SK-N-SH treated with all-trans-retinoic acid at 6 μM for 48 hours (cell line): ENCODE measurements around the gene CCL27.

Source experiments
- ARNTL ChIP-seq: fragments of 450-650 bp; formaldehyde crosslinking; IDR thresholded peaks from 2 replicates; pipeline ENCODE4 v1.5.0; 2020; ENCODE audit warnings: low read depth, mild to moderate bottlenecking, moderate library complexity, borderline replicate concordance
- BACH2 ChIP-seq: fragments of 250-450 bp; sonication (Bioruptor Pico); IDR thresholded peaks from 2 replicates; pipeline ENCODE4 v1.9.0; 2021; ENCODE audit warnings: mild to moderate bottlenecking, borderline replicate concordance
- CSDC2 ChIP-seq: fragments of 250-450 bp; sonication (Bioruptor Pico); IDR thresholded peaks from 2 replicates; pipeline ENCODE4 v1.5.0; 2020; ENCODE audit warnings: mild to moderate bottlenecking, moderate library complexity
- ESRRG ChIP-seq: fragments of 250-450 bp; sonication (Bioruptor Pico); IDR thresholded peaks from 2 replicates; pipeline ENCODE4 v1.6.1; 2021; ENCODE audit warnings: mild to moderate bottlenecking
- ISL1 ChIP-seq: fragments of 250-450 bp; sonication (Bioruptor Pico); IDR thresholded peaks from 2 replicates; pipeline ENCODE4 v2.1.2; 2022; ENCODE audit warnings: mild to moderate bottlenecking, moderate library complexity
- RARB ChIP-seq: fragments of 250-450 bp; sonication (Bioruptor Pico); IDR thresholded peaks from 2 replicates; pipeline ENCODE4 v1.8.0; 2021; ENCODE audit warnings: mild to moderate bottlenecking, moderate library complexity
- TCF4 ChIP-seq: fragments of 250-450 bp; sonication (Bioruptor Pico); IDR thresholded peaks from 2 replicates; pipeline ENCODE4 v1.8.0; 2021; ENCODE audit warnings: mild to moderate bottlenecking, moderate library complexity, borderline replicate concordance
- ZFP3 ChIP-seq: fragments of 250-450 bp; sonication (Bioruptor Pico); IDR thresholded peaks from 2 replicates; pipeline ENCODE4 v1.5.0; 2020; ENCODE audit warnings: mild to moderate bottlenecking, moderate library complexity
- ZNF70 ChIP-seq: fragments of 450-650 bp; formaldehyde crosslinking; IDR thresholded peaks from 2 replicates; pipeline ENCODE4 v1.5.0; 2020; ENCODE audit warnings: mild to moderate bottlenecking, moderate library complexity
- ZNF8 ChIP-seq: fragments of 450-650 bp; formaldehyde crosslinking; IDR thresholded peaks from 2 replicates; pipeline ENCODE4 v1.5.0; 2020; ENCODE audit warnings: mild to moderate bottlenecking, moderate library complexity
- TF ChIP-seq, protein P1 (sequence below): fragments of 250-450 bp; sonication (Bioruptor Pico); IDR thresholded peaks from 2 replicates; pipeline ENCODE4 v1.8.0; 2020; ENCODE audit warnings: mild to moderate bottlenecking, moderate library complexity, borderline replicate concordance
- TF ChIP-seq, protein P2 (sequence below): fragments of 250-450 bp; sonication (Bioruptor Pico); IDR thresholded peaks from 2 replicates; pipeline ENCODE4 v1.8.0; 2021; ENCODE audit warnings: low read depth, mild to moderate bottlenecking, moderate library complexity, borderline replicate concordance

DNA sequence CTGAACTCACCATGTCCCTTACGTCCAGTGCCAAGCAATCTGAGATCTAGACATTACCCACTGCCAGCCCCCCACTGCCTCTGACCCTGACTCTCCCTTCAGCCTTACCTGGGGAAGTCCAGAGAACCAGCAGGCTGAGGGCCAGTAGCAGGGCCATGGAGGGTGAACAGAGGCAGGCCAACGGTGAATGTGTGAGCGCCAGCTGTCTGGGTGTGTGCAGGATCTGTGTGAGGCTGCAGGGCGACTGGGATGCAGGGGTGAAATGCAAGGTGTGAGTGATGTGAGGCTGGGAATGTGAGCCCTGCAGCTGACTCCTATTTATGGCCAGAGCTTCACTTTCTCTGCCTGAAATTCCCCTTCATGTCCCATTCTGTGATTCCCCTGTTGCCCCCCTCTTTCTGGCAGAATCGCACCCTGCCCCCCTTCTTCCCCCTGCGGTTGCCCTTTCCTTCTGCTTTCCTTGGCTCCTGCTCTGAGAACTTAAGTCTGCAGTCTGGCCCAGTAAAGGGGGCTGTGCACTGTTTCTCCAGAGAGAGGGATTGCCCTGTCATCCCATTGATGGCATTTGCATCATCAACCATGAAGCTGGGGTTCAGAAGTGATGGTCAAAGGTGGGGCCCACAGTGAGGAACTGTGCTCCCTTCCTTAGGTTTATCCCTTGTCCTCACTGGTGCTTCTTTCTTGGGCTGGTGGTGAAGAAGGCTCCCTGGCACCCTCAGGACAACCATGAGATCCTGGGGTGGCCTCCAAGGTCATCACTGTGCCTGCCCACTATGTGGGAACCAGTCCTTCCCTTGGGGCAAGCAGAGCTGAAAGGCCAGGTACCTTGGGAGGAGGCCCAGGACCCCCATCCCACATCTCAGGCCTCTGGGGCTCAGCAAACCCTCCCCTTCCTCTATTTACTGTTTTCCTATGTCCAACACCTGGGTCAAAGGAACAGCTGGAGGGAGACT lies 28.8 kb upstream of the CCL27 start, which contains the start of gene CCL19:
- TF ChIP-seq CSDC2 (no peak), ESRRG (CRISPR knock-in tag) (no peak), ZNF8 (no peak), ZFP3 (CRISPR knock-in tag) (no peak), ARNTL (CRISPR knock-in tag) (no peak), ISL1 (CRISPR knock-in tag) (no peak), RARB (CRISPR knock-in tag) (no peak), BACH2 (CRISPR knock-in tag) (no peak), ZNF70 (CRISPR knock-in tag) (no peak), TCF4 (CRISPR knock-in tag) (no peak)
- TF ChIP-seq, protein P1, sequence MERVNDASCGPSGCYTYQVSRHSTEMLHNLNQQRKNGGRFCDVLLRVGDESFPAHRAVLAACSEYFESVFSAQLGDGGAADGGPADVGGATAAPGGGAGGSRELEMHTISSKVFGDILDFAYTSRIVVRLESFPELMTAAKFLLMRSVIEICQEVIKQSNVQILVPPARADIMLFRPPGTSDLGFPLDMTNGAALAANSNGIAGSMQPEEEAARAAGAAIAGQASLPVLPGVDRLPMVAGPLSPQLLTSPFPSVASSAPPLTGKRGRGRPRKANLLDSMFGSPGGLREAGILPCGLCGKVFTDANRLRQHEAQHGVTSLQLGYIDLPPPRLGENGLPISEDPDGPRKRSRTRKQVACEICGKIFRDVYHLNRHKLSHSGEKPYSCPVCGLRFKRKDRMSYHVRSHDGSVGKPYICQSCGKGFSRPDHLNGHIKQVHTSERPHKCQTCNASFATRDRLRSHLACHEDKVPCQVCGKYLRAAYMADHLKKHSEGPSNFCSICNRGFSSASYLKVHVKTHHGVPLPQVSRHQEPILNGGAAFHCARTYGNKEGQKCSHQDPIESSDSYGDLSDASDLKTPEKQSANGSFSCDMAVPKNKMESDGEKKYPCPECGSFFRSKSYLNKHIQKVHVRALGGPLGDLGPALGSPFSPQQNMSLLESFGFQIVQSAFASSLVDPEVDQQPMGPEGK (CRISPR knock-in tag) = no peak
- TF ChIP-seq, protein P2, sequence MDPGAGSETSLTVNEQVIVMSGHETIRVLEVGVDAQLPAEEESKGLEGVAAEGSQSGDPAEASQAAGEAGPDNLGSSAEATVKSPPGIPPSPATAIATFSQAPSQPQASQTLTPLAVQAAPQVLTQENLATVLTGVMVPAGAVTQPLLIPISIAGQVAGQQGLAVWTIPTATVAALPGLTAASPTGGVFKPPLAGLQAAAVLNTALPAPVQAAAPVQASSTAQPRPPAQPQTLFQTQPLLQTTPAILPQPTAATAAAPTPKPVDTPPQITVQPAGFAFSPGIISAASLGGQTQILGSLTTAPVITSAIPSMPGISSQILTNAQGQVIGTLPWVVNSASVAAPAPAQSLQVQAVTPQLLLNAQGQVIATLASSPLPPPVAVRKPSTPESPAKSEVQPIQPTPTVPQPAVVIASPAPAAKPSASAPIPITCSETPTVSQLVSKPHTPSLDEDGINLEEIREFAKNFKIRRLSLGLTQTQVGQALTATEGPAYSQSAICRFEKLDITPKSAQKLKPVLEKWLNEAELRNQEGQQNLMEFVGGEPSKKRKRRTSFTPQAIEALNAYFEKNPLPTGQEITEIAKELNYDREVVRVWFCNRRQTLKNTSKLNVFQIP (CRISPR knock-in tag) = no peak
